Thoracic aorta (tissue), 2 donors: Measurements from ENCODE around the gene NELL1. TPM values are rescaled to one million over a fixed set of nuclear protein-coding genes. Genes with fewer than 3 reads are reported as not detected.

Experiments
- ATAC-seq: fragments of 150-250 bp; one replicate; pipeline ENCODE4 v1.8.0; 2017; ENCODE audit warnings: low read depth; ENCODE audit not compliant: insufficient number of reproducible peaks, low FRiP score
- DNase-seq: peaks from one replicate; pipeline ENCODE4 v3.0.0-alpha.2; 2020; ENCODE audit warnings: low spot score
- H3K27ac ChIP-seq, 2 donors: fragments of 200-600 bp; sonication (generic); 1 replicate in 1 of 2; 2 replicates in 1 of 2; pipeline ENCODE4 v1.5.1; 2016; ENCODE audit warnings: mild to moderate bottlenecking in 2 of 2, moderate library complexity in 2 of 2
- H3K27me3 ChIP-seq: fragments of 200-600 bp; sonication (generic); replicated peaks from 2 replicates; pipeline ENCODE4 v1.6.0; 2016; ENCODE audit warnings: mild to moderate bottlenecking; ENCODE audit not compliant: insufficient read depth
- H3K36me3 ChIP-seq: fragments of 200-600 bp; sonication (generic); one replicate; pipeline ENCODE4 v1.5.1; 2016
- H3K4me1 ChIP-seq, 2 donors: fragments of 200-600 bp; sonication (generic); 1 replicate in 1 of 2; 2 replicates in 1 of 2; pipeline versions ENCODE4 v1.5.1 to v1.6.0; 2016; ENCODE audit warnings: low read depth in 2 of 2, mild to moderate bottlenecking in 1 of 2; ENCODE audit not compliant: control insufficient read depth in 1 of 2
- H3K4me3 ChIP-seq: fragments of 200-600 bp; sonication (generic); 2 replicates; pipeline ENCODE4 v1.5.1; 2016; ENCODE audit warnings: mild to moderate bottlenecking
- H3K9me3 ChIP-seq: fragments of 200-600 bp; sonication (generic); 2 replicates; pipeline ENCODE4 v1.5.1; 2016
- CTCF ChIP-seq: fragments of 200-600 bp; sonication (generic); IDR thresholded peaks from one replicate; pipeline ENCODE4 v1.5.1; 2019; ENCODE audit warnings: antibody characterized with exemption
- total RNA-seq, 2 donors: library from RNA; depleted of rRNA; stranded (reverse); fragments of >200 nt; gene quantifications; one replicate each; pipeline versions ENCODE4 v1.1.0 to v1.2.3, GENCODE V29; 2016

NELL1 gene
- total RNA-seq, 2 donors from 2014 or later: 0.78 TPM; not detected in 1

GRCh38 chr11:21148376-21148775 is 479.0 kb downstream of the NELL1 start:
- H3K36me3 ChIP-seq: no peaks in the 10 kb centered on the region
- DNase-seq (no peak), ATAC-seq (no peak)
- TF ChIP-seq CTCF: no peak
- no peak overlapping the region for H3K27ac ChIP-seq
- H3K4me3 ChIP-seq: no peak overlapping the region
- H3K27me3 ChIP-seq: no peaks in the 10 kb centered on the region
- no peaks in the 10 kb centered on the region for H3K9me3 ChIP-seq
- H3K4me1 ChIP-seq: no peaks in the 10 kb centered on the region

- Histone ChIP-seq H3K27me3 (no peaks in the 10 kb centered on the region), H3K9me3 (no peaks in the 10 kb centered on the region), H3K36me3 (no peaks in the 10 kb centered on the region), H3K4me1 (no peaks in the 10 kb centered on the region), H3K4me3 (no peak overlapping the region), H3K27ac (no peak overlapping the region)
- no peak for TF ChIP-seq CTCF
- DNase-seq: no peak
- ATAC-seq: no peak
Measured at GRCh38 chr11:21160140-21160539, 490.8 kb downstream of the NELL1 start.

GRCh38 chr11:21169639-21170038 is 500.3 kb downstream of the NELL1 start:
- no peak for ATAC-seq
- no peaks in the 10 kb centered on the region for H3K36me3 ChIP-seq
- DNase-seq: no peak

GRCh38 chr11:21173476-21173875 is 504.1 kb downstream of the NELL1 start:
- Histone ChIP-seq H3K36me3 (no peaks in the 10 kb centered on the region), H3K27me3 (no peaks in the 10 kb centered on the region), H3K27ac (no peak overlapping the region), H3K4me3 (no peak overlapping the region), H3K9me3 (no peaks in the 10 kb centered on the region), H3K4me1 (no peaks in the 10 kb centered on the region)
- TF ChIP-seq CTCF: no peak
- ATAC-seq (no peak), DNase-seq (no peak)

More at GRCh38 chr11:21169639-21170038, 500.3 kb downstream of the NELL1 start:
- Histone ChIP-seq H3K4me3 (no peak overlapping the region), H3K27ac (no peak overlapping the region), H3K4me1 (no peaks in the 10 kb centered on the region), H3K27me3 (no peaks in the 10 kb centered on the region), H3K9me3 (no peaks in the 10 kb centered on the region)
- TF ChIP-seq CTCF: no peak

GRCh38 chr11:21174781-21175180 is 505.4 kb downstream of the NELL1 start:
- no peaks in the 10 kb centered on the region for H3K4me1 ChIP-seq
- H3K4me3 ChIP-seq: no peak overlapping the region
- DNase-seq (no peak), ATAC-seq (no peak)
- no peaks in the 10 kb centered on the region for H3K9me3 ChIP-seq
- no peak for TF ChIP-seq CTCF
- no peaks in the 10 kb centered on the region for H3K27me3 ChIP-seq
- H3K27ac ChIP-seq: no peak overlapping the region
- no peaks in the 10 kb centered on the region for H3K36me3 ChIP-seq
